SK-N-SH (cell line): Measurements from ENCODE around the gene LSG1. TPM values are rescaled to one million over a fixed set of nuclear protein-coding genes. Genes with fewer than 3 reads are reported as not detected.

Experiments used
- CTCF ChIA-PET: fragments of 300-600, 350-600 bp; formaldehyde crosslinking; extraction: SDS; loops from one replicate; lab custom pipeline; 2021; lab: Yijun Ruan, JAX
- POLR2A ChIA-PET: fragments of 350-600 bp; sonication (Branson Sonifier 250); formaldehyde crosslinking; extraction: SDS; loops from one replicate; lab custom pipeline; 2020; ENCODE audit warnings: antibody characterized with exemption, inconsistent platforms; lab: Yijun Ruan, JAX
- DNase-seq: peaks from one replicate; pipeline ENCODE4 v3.0.0; 2012
- H2AFZ ChIP-seq: fragments of 200-600 bp; sonication (generic); 2 replicates; pipeline ENCODE4 v1.8.1; 2016; ENCODE audit warnings: antibody characterized with exemption, mild to moderate bottlenecking, low read depth
- H3F3A ChIP-seq: fragments of 200-600 bp; sonication (generic); replicated peaks from 2 replicates; pipeline ENCODE3; 2016; ENCODE audit warnings: antibody characterized with exemption, mild to moderate bottlenecking; ENCODE audit not compliant: insufficient read depth
- H3K27ac ChIP-seq, 2 experiments: fragments of 200-500 bp in 1 of 2; fragments of 200-600 bp in 1 of 2; sonication (Bioruptor generic) in 1 of 2; sonication (generic), shearing (Covaris generic) in 1 of 2; 2 replicates each; pipeline versions ENCODE4 v1.5.1 to v1.6.1; 2014 to 2016; ENCODE audit warnings: low read depth in 2 of 2, inconsistent platforms in 1 of 2, low read length in 1 of 2, mild to moderate bottlenecking in 1 of 2, mixed read lengths in 1 of 2
- H3K27me3 ChIP-seq: fragments of 200-600 bp; sonication (generic), shearing (Covaris generic); 2 replicates; pipeline ENCODE4 v1.6.1; 2016; ENCODE audit warnings: mixed run types; ENCODE audit not compliant: insufficient read depth
- H3K36me3 ChIP-seq, 2 experiments: fragments of 200-500 bp in 1 of 2; fragments of 200-600 bp in 1 of 2; sonication (Bioruptor generic) in 1 of 2; sonication (generic) in 1 of 2; replicated peaks in 1 of 2; 2 replicates each; pipeline versions ENCODE3 to v1.5.1; 2014 to 2016; ENCODE audit warnings: low read length in 1 of 2, mild to moderate bottlenecking in 1 of 2; ENCODE audit not compliant: insufficient read depth in 2 of 2, control insufficient read depth in 1 of 2
- H3K4me1 ChIP-seq, 2 experiments: fragments of 200-500 bp in 1 of 2; fragments of 200-600 bp in 1 of 2; sonication (Bioruptor generic) in 1 of 2; sonication (generic), shearing (Covaris generic) in 1 of 2; 2 replicates each; pipeline versions ENCODE4 v1.5.1 to v1.6.1; 2014 to 2016; ENCODE audit warnings: low read depth in 1 of 2, low read length in 1 of 2, mixed run types in 1 of 2; ENCODE audit not compliant: insufficient read depth in 2 of 2, control insufficient read depth in 1 of 2
- H3K4me2 ChIP-seq: fragments of 200-600 bp; sonication (generic), shearing (Covaris generic); 2 replicates; pipeline ENCODE4 v1.6.1; 2017; ENCODE audit warnings: mixed run types
- H3K4me3 ChIP-seq, 2 experiments: fragments of 200-500 bp in 1 of 2; fragments of 200-600 bp in 1 of 2; sonication (Bioruptor generic) in 1 of 2; sonication (generic), shearing (Covaris generic) in 1 of 2; 2 replicates each; pipeline versions ENCODE4 v1.5.1 to v1.8.1; 2014 to 2016; ENCODE audit warnings: low read depth in 2 of 2, inconsistent platforms in 1 of 2, low read length in 1 of 2, mild to moderate bottlenecking in 1 of 2, mixed read lengths in 1 of 2, moderate library complexity in 1 of 2
- H3K79me2 ChIP-seq: fragments of 200-600 bp; sonication (generic); 2 replicates; pipeline ENCODE4 v1.8.1; 2017; ENCODE audit warnings: mild to moderate bottlenecking; ENCODE audit not compliant: insufficient read depth
- H3K9ac ChIP-seq: fragments of 200-600 bp; sonication (generic); 2 replicates; pipeline ENCODE4 v1.6.1; 2017; ENCODE audit warnings: mixed run types
- H3K9me2 ChIP-seq: fragments of 200-600 bp; sonication (generic); 2 replicates; pipeline ENCODE4 v1.6.1; 2017; ENCODE audit warnings: mixed run types
- H3K9me3 ChIP-seq: fragments of 200-600 bp; sonication (generic); 2 replicates; pipeline ENCODE4 v1.6.1; 2017; ENCODE audit warnings: mixed run types, mild to moderate bottlenecking, moderate library complexity
- H4K20me1 ChIP-seq: fragments of 200-600 bp; sonication (generic); 2 replicates; pipeline ENCODE4 v1.6.1; 2017; ENCODE audit warnings: mild to moderate bottlenecking, mixed run types; ENCODE audit not compliant: insufficient read depth
- ELF1 ChIP-seq: IDR thresholded peaks from 2 replicates; pipeline ENCODE4 v1.4.0; 2012
- EP300 ChIP-seq, 2 experiments: IDR thresholded peaks; 2 replicates each; pipeline versions ENCODE4 v1.4.0 to v1.6.1; 2012; ENCODE audit warnings: borderline replicate concordance in 1 of 2, low read depth in 1 of 2, low read length in 1 of 2
- FOSL2 ChIP-seq: IDR thresholded peaks from 2 replicates; pipeline ENCODE4 v1.4.0; 2012; ENCODE audit warnings: low read depth, mild to moderate bottlenecking, moderate library complexity, borderline replicate concordance
- JUND ChIP-seq: IDR thresholded peaks from 2 replicates; pipeline ENCODE4 v1.4.0; 2012
- MEF2A ChIP-seq: IDR thresholded peaks from 2 replicates; pipeline ENCODE4 v1.4.0; 2012; ENCODE audit warnings: low read depth, borderline replicate concordance
- POLR2AphosphoS5 ChIP-seq: IDR thresholded peaks from 2 replicates; pipeline ENCODE4 v1.6.1; 2012; ENCODE audit warnings: low read depth, low read length
- RCOR1 ChIP-seq: fragments of 150-350 bp; IDR thresholded peaks from 2 replicates; pipeline ENCODE4 v1.6.1; 2017; ENCODE audit warnings: antibody characterized with exemption, low read length
- RXRA ChIP-seq: IDR thresholded peaks from 2 replicates; pipeline ENCODE4 v1.4.0; 2012; ENCODE audit warnings: low read depth, mild to moderate bottlenecking, borderline replicate concordance
- SIN3A ChIP-seq: IDR thresholded peaks from 2 replicates; pipeline ENCODE4 v1.6.1; 2012; ENCODE audit warnings: low read depth, mild to moderate bottlenecking, low read length, moderate library complexity, borderline replicate concordance
- WGBS: methylation state at CpG from one replicate; pipeline ENCODE4 v1.1.6; 2017; ENCODE audit warnings: low lambda C conversion rate; 5-methylcytosine and 5-hydroxymethylcytosine counted together
- polyA plus RNA-seq, 3 experiments: library from polyadenylated mRNA; depleted of rRNA; stranded (reverse); fragments of >200 nt; gene quantifications; 2 replicates each; pipeline ENCODE4 v1.2.3, GENCODE V29; 2012
- TF ChIP-seq, protein P1 (sequence below): fragments of 200-600 bp; sonication (generic); IDR thresholded peaks from 2 replicates; pipeline ENCODE4 v1.6.1; 2017; ENCODE audit warnings: antibody characterized with exemption, mild to moderate bottlenecking, moderate library complexity
- TF ChIP-seq, protein P2 (sequence below): IDR thresholded peaks from 2 replicates; pipeline ENCODE4; 2012
- TF ChIP-seq, protein P3 (sequence below): IDR thresholded peaks from 2 replicates; pipeline ENCODE4 v1.4.0; 2012; ENCODE audit warnings: low read depth, borderline replicate concordance
- TF ChIP-seq, protein P4 (sequence below): fragments of 150-350 bp; IDR thresholded peaks from 2 replicates; pipeline ENCODE4 v1.6.1; 2017; ENCODE audit warnings: antibody characterized with exemption, low read length, low read depth, borderline replicate concordance
- TF ChIP-seq, protein P5 (sequence below): IDR thresholded peaks from 2 replicates; pipeline ENCODE4 v1.4.0; 2012; ENCODE audit warnings: low read depth
- TF ChIP-seq, protein P6 (sequence below): fragments of 150-350 bp; IDR thresholded peaks from 2 replicates; pipeline ENCODE4 v1.6.1; 2016; ENCODE audit warnings: mild to moderate bottlenecking, low read depth, low read length

Gene LSG1
- polyA plus RNA-seq, 1 of the 3 experiments (the other 2 are of a cell fraction), result 35.1 TPM

DNA sequence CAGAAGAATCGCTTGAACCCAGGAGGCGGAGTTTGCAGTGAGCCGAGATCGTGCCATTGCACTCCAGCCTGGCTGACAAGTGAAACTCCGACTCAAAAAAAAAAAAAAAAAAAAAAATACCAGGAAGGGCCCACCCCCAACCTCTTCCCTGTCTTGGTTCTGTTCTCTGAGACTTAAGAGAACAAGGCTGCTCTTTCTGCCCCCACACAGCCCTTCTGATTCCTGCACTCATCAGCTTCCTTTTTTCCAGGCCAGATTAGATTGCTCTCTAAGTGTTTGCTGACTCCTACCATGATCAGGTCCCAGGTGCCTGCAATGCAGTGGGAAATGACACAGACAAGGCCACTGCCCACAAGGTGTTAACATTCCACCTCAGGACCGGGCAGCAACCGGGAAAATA is 51.8 kb downstream of the LSG1 start:
- Histone ChIP-seq H3K9me2 (no peaks in the 10 kb centered on the region), H3F3A (no peaks in the 10 kb centered on the region), H3K79me2 (no peaks in the 10 kb centered on the region), H3K36me3 (peaks cover 3 to 14% of the 10 kb centered on the region in 2 experiments), H3K4me2 (no peak overlapping the region), H3K9me3 (no peaks in the 10 kb centered on the region), H4K20me1 (no peaks in the 10 kb centered on the region), H3K4me3 (no peak overlapping the region), H3K27me3 (no peaks in the 10 kb centered on the region), H2AFZ (no peak overlapping the region), H3K4me1 (no peaks in the 10 kb centered on the region), H3K9ac (no peak overlapping the region), H3K27ac (no peak overlapping the region)
- CTCF ChIA-PET, result no interaction called here
- 96% methylated on average over 7 of the region's 7 CpGs for WGBS
- no peak for DNase-seq
- POLR2A ChIA-PET, result no interaction called here
- no peak for TF ChIP-seq RCOR1
- TF ChIP-seq EP300 (IDR thresholded peaks at IDR 0.05; ENCODE audit: borderline replicate concordance in 1 of 2, low read depth in 1 of 2, low read length in 1 of 2), result no peak
- no peak for TF ChIP-seq POLR2AphosphoS5
- TF ChIP-seq, protein P1, sequence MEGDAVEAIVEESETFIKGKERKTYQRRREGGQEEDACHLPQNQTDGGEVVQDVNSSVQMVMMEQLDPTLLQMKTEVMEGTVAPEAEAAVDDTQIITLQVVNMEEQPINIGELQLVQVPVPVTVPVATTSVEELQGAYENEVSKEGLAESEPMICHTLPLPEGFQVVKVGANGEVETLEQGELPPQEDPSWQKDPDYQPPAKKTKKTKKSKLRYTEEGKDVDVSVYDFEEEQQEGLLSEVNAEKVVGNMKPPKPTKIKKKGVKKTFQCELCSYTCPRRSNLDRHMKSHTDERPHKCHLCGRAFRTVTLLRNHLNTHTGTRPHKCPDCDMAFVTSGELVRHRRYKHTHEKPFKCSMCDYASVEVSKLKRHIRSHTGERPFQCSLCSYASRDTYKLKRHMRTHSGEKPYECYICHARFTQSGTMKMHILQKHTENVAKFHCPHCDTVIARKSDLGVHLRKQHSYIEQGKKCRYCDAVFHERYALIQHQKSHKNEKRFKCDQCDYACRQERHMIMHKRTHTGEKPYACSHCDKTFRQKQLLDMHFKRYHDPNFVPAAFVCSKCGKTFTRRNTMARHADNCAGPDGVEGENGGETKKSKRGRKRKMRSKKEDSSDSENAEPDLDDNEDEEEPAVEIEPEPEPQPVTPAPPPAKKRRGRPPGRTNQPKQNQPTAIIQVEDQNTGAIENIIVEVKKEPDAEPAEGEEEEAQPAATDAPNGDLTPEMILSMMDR, result no peak

DNA sequence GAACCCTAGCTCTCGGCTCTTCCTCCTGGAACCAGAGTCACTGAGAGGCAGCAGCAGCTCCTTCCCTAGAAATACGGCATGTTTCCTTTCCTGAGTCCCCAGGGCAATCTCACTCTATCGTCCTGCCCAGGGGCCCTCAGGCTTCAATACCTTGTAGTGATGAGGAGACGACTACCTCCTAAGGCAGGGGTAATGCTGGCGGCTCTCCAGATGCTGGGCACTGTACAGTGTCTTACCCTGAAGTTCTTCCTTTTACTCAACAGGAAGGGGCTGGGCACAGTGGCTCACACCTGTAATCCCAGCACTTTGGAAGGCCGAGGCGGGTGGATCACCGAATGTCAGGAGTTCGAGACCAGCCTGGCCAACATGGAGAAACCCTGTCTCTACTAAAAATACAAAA is 52.2 kb downstream of the LSG1 start:
- no peaks in the 10 kb centered on the region for H3F3A ChIP-seq
- no peak overlapping the region for H3K9ac ChIP-seq
- ChIA-PET CTCF (no interaction called here), POLR2A (no interaction called here)
- no peak overlapping the region for H3K4me3 ChIP-seq
- no peaks in the 10 kb centered on the region for H3K4me1 ChIP-seq
- WGBS, result 96% methylated on average over 8 of the region's 9 CpGs
- no peak overlapping the region for H3K4me2 ChIP-seq
- no peak overlapping the region for H3K27ac ChIP-seq
- H3K9me3 ChIP-seq, result no peaks in the 10 kb centered on the region
- no peaks in the 10 kb centered on the region for H3K79me2 ChIP-seq
- H4K20me1 ChIP-seq, result no peaks in the 10 kb centered on the region
- H2AFZ ChIP-seq, result no peak overlapping the region
- no peaks in the 10 kb centered on the region for H3K9me2 ChIP-seq
- peaks cover 3 to 19% of the 10 kb centered on the region in 2 experiments for H3K36me3 ChIP-seq
- H3K27me3 ChIP-seq, result no peaks in the 10 kb centered on the region
- TF ChIP-seq, protein P1, result no peak
- TF ChIP-seq MEF2A (no peak), SIN3A (no peak), JUND (no peak), FOSL2 (no peak), EP300 (IDR thresholded peaks at IDR 0.05; ENCODE audit: borderline replicate concordance in 1 of 2, low read depth in 1 of 2, low read length in 1 of 2) (no peak), ELF1 (no peak), RXRA (no peak), POLR2AphosphoS5 (no peak)
- TF ChIP-seq, protein P2, sequence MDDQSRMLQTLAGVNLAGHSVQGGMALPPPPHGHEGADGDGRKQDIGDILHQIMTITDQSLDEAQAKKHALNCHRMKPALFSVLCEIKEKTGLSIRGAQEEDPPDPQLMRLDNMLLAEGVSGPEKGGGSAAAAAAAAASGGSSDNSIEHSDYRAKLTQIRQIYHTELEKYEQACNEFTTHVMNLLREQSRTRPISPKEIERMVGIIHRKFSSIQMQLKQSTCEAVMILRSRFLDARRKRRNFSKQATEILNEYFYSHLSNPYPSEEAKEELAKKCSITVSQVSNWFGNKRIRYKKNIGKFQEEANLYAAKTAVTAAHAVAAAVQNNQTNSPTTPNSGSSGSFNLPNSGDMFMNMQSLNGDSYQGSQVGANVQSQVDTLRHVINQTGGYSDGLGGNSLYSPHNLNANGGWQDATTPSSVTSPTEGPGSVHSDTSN, result no peak
- TF ChIP-seq, protein P3, sequence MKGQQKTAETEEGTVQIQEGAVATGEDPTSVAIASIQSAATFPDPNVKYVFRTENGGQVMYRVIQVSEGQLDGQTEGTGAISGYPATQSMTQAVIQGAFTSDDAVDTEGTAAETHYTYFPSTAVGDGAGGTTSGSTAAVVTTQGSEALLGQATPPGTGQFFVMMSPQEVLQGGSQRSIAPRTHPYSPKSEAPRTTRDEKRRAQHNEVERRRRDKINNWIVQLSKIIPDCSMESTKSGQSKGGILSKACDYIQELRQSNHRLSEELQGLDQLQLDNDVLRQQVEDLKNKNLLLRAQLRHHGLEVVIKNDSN, result no peak
- TF ChIP-seq, protein P4, sequence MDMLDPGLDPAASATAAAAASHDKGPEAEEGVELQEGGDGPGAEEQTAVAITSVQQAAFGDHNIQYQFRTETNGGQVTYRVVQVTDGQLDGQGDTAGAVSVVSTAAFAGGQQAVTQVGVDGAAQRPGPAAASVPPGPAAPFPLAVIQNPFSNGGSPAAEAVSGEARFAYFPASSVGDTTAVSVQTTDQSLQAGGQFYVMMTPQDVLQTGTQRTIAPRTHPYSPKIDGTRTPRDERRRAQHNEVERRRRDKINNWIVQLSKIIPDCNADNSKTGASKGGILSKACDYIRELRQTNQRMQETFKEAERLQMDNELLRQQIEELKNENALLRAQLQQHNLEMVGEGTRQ, result no peak
- TF ChIP-seq, protein P5, sequence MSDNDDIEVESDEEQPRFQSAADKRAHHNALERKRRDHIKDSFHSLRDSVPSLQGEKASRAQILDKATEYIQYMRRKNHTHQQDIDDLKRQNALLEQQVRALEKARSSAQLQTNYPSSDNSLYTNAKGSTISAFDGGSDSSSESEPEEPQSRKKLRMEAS, result no peak
- TF ChIP-seq, protein P6, sequence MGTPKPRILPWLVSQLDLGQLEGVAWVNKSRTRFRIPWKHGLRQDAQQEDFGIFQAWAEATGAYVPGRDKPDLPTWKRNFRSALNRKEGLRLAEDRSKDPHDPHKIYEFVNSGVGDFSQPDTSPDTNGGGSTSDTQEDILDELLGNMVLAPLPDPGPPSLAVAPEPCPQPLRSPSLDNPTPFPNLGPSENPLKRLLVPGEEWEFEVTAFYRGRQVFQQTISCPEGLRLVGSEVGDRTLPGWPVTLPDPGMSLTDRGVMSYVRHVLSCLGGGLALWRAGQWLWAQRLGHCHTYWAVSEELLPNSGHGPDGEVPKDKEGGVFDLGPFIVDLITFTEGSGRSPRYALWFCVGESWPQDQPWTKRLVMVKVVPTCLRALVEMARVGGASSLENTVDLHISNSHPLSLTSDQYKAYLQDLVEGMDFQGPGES, result no peak
- DNase-seq, result no peak
